ENCODE data around the gene SEMA3F. TPM values are rescaled to one million over a fixed set of nuclear protein-coding genes. Genes with fewer than 3 reads are reported as not detected.
A peak's percentile ranks its signal among the peaks of the same experiment; 100 is the strongest.
"Not testable (repeated sequence)": the region's sequence is repeated elsewhere in the genome, so short reads cannot be mapped to it uniquely, and the experiment has no call there.

The SEMA3F gene
- total RNA-seq, 1 donor from 2014 or later, result 14.5 TPM

GRCh38 chr3:50224639-50225038 lies 69.5 kb downstream of the SEMA3F start:
- TF ChIP-seq EZH2 (IDR thresholded peaks at IDR 0.05) (no peak), EZH2phosphoT487 (IDR thresholded peaks at IDR 0.05) (no peak)
- TF ChIP-seq, protein P1, sequence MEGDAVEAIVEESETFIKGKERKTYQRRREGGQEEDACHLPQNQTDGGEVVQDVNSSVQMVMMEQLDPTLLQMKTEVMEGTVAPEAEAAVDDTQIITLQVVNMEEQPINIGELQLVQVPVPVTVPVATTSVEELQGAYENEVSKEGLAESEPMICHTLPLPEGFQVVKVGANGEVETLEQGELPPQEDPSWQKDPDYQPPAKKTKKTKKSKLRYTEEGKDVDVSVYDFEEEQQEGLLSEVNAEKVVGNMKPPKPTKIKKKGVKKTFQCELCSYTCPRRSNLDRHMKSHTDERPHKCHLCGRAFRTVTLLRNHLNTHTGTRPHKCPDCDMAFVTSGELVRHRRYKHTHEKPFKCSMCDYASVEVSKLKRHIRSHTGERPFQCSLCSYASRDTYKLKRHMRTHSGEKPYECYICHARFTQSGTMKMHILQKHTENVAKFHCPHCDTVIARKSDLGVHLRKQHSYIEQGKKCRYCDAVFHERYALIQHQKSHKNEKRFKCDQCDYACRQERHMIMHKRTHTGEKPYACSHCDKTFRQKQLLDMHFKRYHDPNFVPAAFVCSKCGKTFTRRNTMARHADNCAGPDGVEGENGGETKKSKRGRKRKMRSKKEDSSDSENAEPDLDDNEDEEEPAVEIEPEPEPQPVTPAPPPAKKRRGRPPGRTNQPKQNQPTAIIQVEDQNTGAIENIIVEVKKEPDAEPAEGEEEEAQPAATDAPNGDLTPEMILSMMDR (IDR thresholded peaks at IDR 0.05), result no peak
- Mint-ChIP-seq H3K27ac (no peak overlapping the region), H3K4me3 (no peak overlapping the region), H3K36me3 (no peaks in the 10 kb centered on the region), H3K9me3 (no peaks in the 10 kb centered on the region), H3K4me1 (peaks cover 51% of the 10 kb centered on the region), H3K27me3 (ENCODE audit: insufficient read depth, low read depth) (peaks cover 13% of the 10 kb centered on the region)
- Histone ChIP-seq H2AFZ (replicated peaks) (no peak overlapping the region), H3K4me1 (peaks cover 14% of the 10 kb centered on the region), H3K4me3 (no peak overlapping the region), H3K9ac (no peak overlapping the region), H3K27me3 (peaks cover 16% of the 10 kb centered on the region), H3K36me3 (no peaks in the 10 kb centered on the region), H3F3A (ENCODE audit: low read depth) (peaks cover 14% of the 10 kb centered on the region), H3K27ac (no peak overlapping the region), H4K20me1 (ENCODE audit: low read depth) (no peaks in the 10 kb centered on the region), H3K79me2 (ENCODE audit: low read depth) (no peaks in the 10 kb centered on the region), H3K9me3 (ENCODE audit: low read depth) (no peaks in the 10 kb centered on the region), H3K4me2 (no peak overlapping the region)
- peak; percentile 27 for DNase-seq (ENCODE audit: low spot score)

DNA sequence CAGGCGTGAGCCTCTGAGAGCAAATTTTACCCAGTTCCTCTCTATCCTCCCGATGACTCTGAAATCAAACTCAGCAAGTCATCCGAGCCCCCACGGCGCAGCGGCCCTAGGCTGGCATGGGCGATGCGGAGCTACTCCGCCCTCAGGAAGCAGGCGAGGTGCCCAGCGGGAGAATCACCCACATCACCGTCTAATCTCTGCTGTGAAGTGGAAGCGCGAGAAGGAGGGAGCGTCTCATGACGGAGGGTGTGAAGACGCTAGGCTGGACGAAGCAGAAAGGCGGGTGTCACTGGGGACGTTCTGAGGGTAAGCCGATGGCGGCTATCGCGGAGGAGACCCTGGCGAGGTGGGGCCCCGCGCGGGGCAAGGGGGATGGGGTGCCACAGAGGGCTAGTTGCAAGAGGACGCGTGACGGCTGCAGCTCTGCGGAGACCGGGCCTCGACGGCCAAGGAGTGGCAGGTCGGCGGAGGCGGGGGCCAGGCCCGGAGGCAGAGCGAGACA lies 71.8 kb downstream of the SEMA3F start:
- no peaks in the 10 kb centered on the region for H3K36me3 ChIP-seq
- H3K4me3 ChIP-seq, result peak overlapping the region; percentile 67
- H3K9ac ChIP-seq, result no peak overlapping the region
- DNase-seq (ENCODE audit: low spot score), result no peak
- peak overlapping the region; percentile 86 for H3K4me3 Mint-ChIP-seq
- peak; percentile 36 for TF ChIP-seq EZH2phosphoT487 (IDR thresholded peaks at IDR 0.05)
- TF ChIP-seq, protein P1 (IDR thresholded peaks at IDR 0.05), result no peak
- peaks cover 3% of the 10 kb centered on the region for H3K36me3 Mint-ChIP-seq
- H3K27me3 ChIP-seq, result peaks cover 16% of the 10 kb centered on the region
- peak overlapping the region; percentile 75 for H2AFZ ChIP-seq (replicated peaks)
- H3K4me2 ChIP-seq, result peak overlapping the region; percentile 92
- peaks cover 14% of the 10 kb centered on the region for H3F3A ChIP-seq (ENCODE audit: low read depth)
- no peaks in the 10 kb centered on the region for H3K9me3 Mint-ChIP-seq
- peaks cover 25% of the 10 kb centered on the region for H3K4me1 ChIP-seq
- peak overlapping the region; percentile 91 for H3K27ac Mint-ChIP-seq
- no peak overlapping the region for H3K27ac ChIP-seq
- H3K9me3 ChIP-seq (ENCODE audit: low read depth), result no peaks in the 10 kb centered on the region
- peaks cover 56% of the 10 kb centered on the region for H3K4me1 Mint-ChIP-seq
- H3K79me2 ChIP-seq (ENCODE audit: low read depth), result no peaks in the 10 kb centered on the region
- H4K20me1 ChIP-seq (ENCODE audit: low read depth), result no peaks in the 10 kb centered on the region
- H3K27me3 Mint-ChIP-seq (ENCODE audit: insufficient read depth, low read depth), result peaks cover 13% of the 10 kb centered on the region

GRCh38 chr3:50227390-50228183 lies 72.5 kb downstream of the SEMA3F start:
- Histone ChIP-seq H2AFZ (replicated peaks) (peak overlapping the region; percentile 75), H3K4me1 (peaks cover 28% of the 10 kb centered on the region), H3K36me3 (no peaks in the 10 kb centered on the region), H3K27ac (peak overlapping the region; percentile 90), H3K9me3 (ENCODE audit: low read depth) (no peaks in the 10 kb centered on the region), H3K4me3 (peak overlapping the region; percentile 67), H3K79me2 (ENCODE audit: low read depth) (no peaks in the 10 kb centered on the region), H3K27me3 (peaks cover 16% of the 10 kb centered on the region), H4K20me1 (ENCODE audit: low read depth) (no peaks in the 10 kb centered on the region), H3F3A (ENCODE audit: low read depth) (peaks cover 14% of the 10 kb centered on the region), H3K9ac (peak overlapping the region; percentile 23), H3K4me2 (peak overlapping the region; percentile 92)
- DNase-seq (ENCODE audit: low spot score), result peak; percentile 97
- Mint-ChIP-seq H3K4me3 (peak overlapping the region; percentile 91), H3K9me3 (no peaks in the 10 kb centered on the region), H3K27me3 (ENCODE audit: insufficient read depth, low read depth) (peaks cover 13% of the 10 kb centered on the region), H3K27ac (peak overlapping the region; percentile 96), H3K4me1 (peaks cover 57% of the 10 kb centered on the region), H3K36me3 (peaks cover 3% of the 10 kb centered on the region)
- TF ChIP-seq EZH2 (IDR thresholded peaks at IDR 0.05), result no peak
- no peak for TF ChIP-seq EZH2phosphoT487 (IDR thresholded peaks at IDR 0.05)
- TF ChIP-seq, protein P1 (IDR thresholded peaks at IDR 0.05), result peak; percentile 79

- H3K9me3 ChIP-seq (ENCODE audit: low read depth); H2AFZ ChIP-seq (replicated peaks); H3K79me2 ChIP-seq (ENCODE audit: low read depth); H4K20me1 ChIP-seq (ENCODE audit: low read depth); H3K36me3 Mint-ChIP-seq; DNase-seq (ENCODE audit: low spot score); H3K9ac ChIP-seq; H3K36me3 ChIP-seq; H3K9me3 Mint-ChIP-seq: not testable (repeated sequence)
- H3K27me3 Mint-ChIP-seq (ENCODE audit: insufficient read depth, low read depth), result peaks cover 17% of the 10 kb centered on the region
- peaks cover 64% of the 10 kb centered on the region for H3K4me1 Mint-ChIP-seq
- H3K27ac Mint-ChIP-seq, result peak overlapping the region; percentile 96
- Histone ChIP-seq H3K27ac (peak overlapping the region; percentile 90), H3K4me1 (peaks cover 33% of the 10 kb centered on the region), H3F3A (ENCODE audit: low read depth) (peaks cover 14% of the 10 kb centered on the region), H3K4me2 (peak overlapping the region; percentile 92), H3K4me3 (peak overlapping the region; percentile 67), H3K27me3 (peaks cover 16% of the 10 kb centered on the region)
- H3K4me3 Mint-ChIP-seq, result peak overlapping the region; percentile 91
These were observed 73.2 kb downstream of the SEMA3F start for GRCh38 chr3:50228184-50228763.
